Keratinocyte (primary cell): Measurements from ENCODE around the gene FER1L5. TPM values are rescaled to one million over a fixed set of nuclear protein-coding genes. Genes with fewer than 3 reads are reported as not detected.

Experiments used
- DNase-seq: peaks from one replicate; pipeline ENCODE4 v3.0.0-alpha.2; 2011; ENCODE audit warnings: low read depth, missing footprints, low spot score
- FAIRE-seq: peaks from 2 replicates; lab custom pipeline; 2011; peaks lifted over from hg19 to GRCh38; lab: Jason Lieb, UNC
- H2AFZ ChIP-seq: 2 replicates; pipeline ENCODE4 v1.6.0; 2012; ENCODE audit warnings: low read length, control low read depth, inconsistent platforms; ENCODE audit not compliant: control insufficient read depth
- H3K27ac ChIP-seq: 2 replicates; pipeline ENCODE4 v1.5.1; 2011; ENCODE audit warnings: low read length; ENCODE audit not compliant: control insufficient read depth, insufficient read depth
- H3K27me3 ChIP-seq: 3 replicates; pipeline ENCODE4 v1.6.0; 2011; ENCODE audit warnings: low read length; ENCODE audit not compliant: control insufficient read depth, insufficient read depth; ENCODE audit errors: extremely low read depth
- H3K36me3 ChIP-seq, 2 experiments: 2 replicates in 1 of 2; 3 replicates in 1 of 2; pipeline ENCODE4 v1.5.1; 2011; ENCODE audit warnings: low read length in 2 of 2, mild to moderate bottlenecking in 1 of 2; ENCODE audit not compliant: control insufficient read depth in 2 of 2, insufficient read depth in 2 of 2; ENCODE audit errors: extremely low read depth in 1 of 2
- H3K4me1 ChIP-seq: 3 replicates; pipeline ENCODE4 v1.5.1; 2011; ENCODE audit warnings: low read length; ENCODE audit not compliant: control insufficient read depth, insufficient read depth; ENCODE audit errors: extremely low read depth
- H3K4me2 ChIP-seq: 3 replicates; pipeline ENCODE4 v1.6.0; 2011; ENCODE audit warnings: low read depth, low read length; ENCODE audit not compliant: control insufficient read depth, insufficient read depth; ENCODE audit errors: extremely low read depth
- H3K4me3 ChIP-seq, 3 experiments: fragments of 200-600 bp in 1 of 3; sonication (generic) in 1 of 3; 2 replicates in 2 of 3; 3 replicates in 1 of 3; pipeline ENCODE4 v1.5.1; 2011 to 2016; ENCODE audit warnings: low read length in 3 of 3, mild to moderate bottlenecking in 3 of 3, control low read depth in 2 of 3, inconsistent platforms in 1 of 3, low read depth in 1 of 3, mixed read lengths in 1 of 3, mixed run types in 1 of 3, moderate library complexity in 1 of 3; ENCODE audit not compliant: control insufficient read depth in 2 of 3, insufficient read depth in 2 of 3; ENCODE audit errors: extremely low read depth in 1 of 3
- H3K79me2 ChIP-seq: 2 replicates; pipeline ENCODE4 v1.6.0; 2012; ENCODE audit warnings: low read length; ENCODE audit not compliant: control insufficient read depth, insufficient read depth
- H3K9ac ChIP-seq: 3 replicates; pipeline ENCODE4 v1.6.0; 2011; ENCODE audit warnings: low read length; ENCODE audit not compliant: control insufficient read depth, insufficient read depth; ENCODE audit errors: extremely low read depth
- H3K9me1 ChIP-seq: 3 replicates; pipeline ENCODE4 v1.6.0; 2011; ENCODE audit warnings: low read length; ENCODE audit not compliant: control insufficient read depth, insufficient read depth; ENCODE audit errors: extremely low read depth
- H3K9me3 ChIP-seq: 2 replicates; pipeline ENCODE4 v1.5.1; 2012; ENCODE audit warnings: low read depth, low read length; ENCODE audit not compliant: control insufficient read depth
- H4K20me1 ChIP-seq: 3 replicates; pipeline ENCODE4 v1.6.0; 2011; ENCODE audit warnings: low read length; ENCODE audit not compliant: control insufficient read depth, insufficient read depth; ENCODE audit errors: extremely low read depth
- EZH2 ChIP-seq: IDR thresholded peaks from one replicate; pipeline ENCODE4 v1.6.1; 2012; ENCODE audit warnings: inconsistent platforms, mild to moderate bottlenecking, low read length, moderate library complexity
- dilution Hi-C: fragments of 300-500 bp; cut with MboI; formaldehyde crosslinking; loops from one replicate; pipeline ENCODE4 v1.7.0; 2020; ENCODE audit warnings: low sequenced_read_pairs; ENCODE audit not compliant: extremely low pct_ligation_motif_present
- polyA plus RNA-seq, 5 experiments: library from polyadenylated mRNA; depleted of rRNA in 3 of 5; stranded (reverse) in 3 of 5; stranded (forward) in 1 of 5; unstranded in 1 of 5; fragments of >200 nt; gene quantifications; 1 replicate in 1 of 5; 2 replicates in 3 of 5; 3 replicates in 1 of 5; pipeline versions ENCODE4 v1.2.1 to v1.2.3, GENCODE V29; 2011 to 2012; ENCODE audit warnings: missing spikeins in 2 of 5, low read depth in 1 of 5, low replicate concordance in 1 of 5
- TF ChIP-seq, protein P1 (sequence below), 3 experiments: IDR thresholded peaks in 1 of 3; conservative IDR thresholded peaks in 1 of 3; optimal IDR thresholded peaks in 1 of 3; 2 replicates in 2 of 3; 3 replicates in 1 of 3; pipeline versions ENCODE3 to v1.5.1; 2011; ENCODE audit warnings: low read length in 3 of 3, mild to moderate bottlenecking in 3 of 3, moderate library complexity in 2 of 3, control low read depth in 1 of 3, inconsistent platforms in 1 of 3; ENCODE audit not compliant: insufficient read depth in 2 of 3; ENCODE audit errors: extremely low read depth in 1 of 3

FER1L5 gene
- polyA plus RNA-seq, 1 donor (not counting 4 experiments of a cell fraction or from before 2014, with no cell fraction given) = 0.01 TPM

DNA sequence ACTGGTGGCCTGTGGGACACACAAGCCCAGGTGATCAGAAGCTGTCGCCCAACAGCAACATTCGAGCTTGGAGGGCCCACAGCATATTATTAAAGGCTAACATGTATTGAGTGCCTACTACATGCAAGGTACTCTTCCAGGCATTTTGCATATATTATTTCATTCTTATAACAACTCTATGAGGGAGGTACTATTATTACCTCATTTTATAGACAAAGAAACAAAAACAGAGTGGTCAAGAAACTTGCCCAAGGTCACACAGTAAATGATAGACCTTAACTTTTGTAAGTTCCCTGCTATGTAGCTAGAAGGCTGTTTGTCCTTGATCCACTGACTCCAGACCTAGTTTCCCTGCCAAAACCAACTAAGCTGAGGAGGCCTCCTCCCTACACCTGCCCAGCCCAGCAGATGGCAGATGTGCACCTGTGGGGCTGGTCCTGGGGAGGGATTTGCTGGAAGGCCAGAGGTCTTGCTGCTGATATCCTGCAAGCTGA is 40.2 kb upstream of the FER1L5 start:
- Histone ChIP-seq H3K36me3 (peaks cover 41 to 43% of the 10 kb centered on the region in 2 experiments), H3K9me1 (no peaks in the 10 kb centered on the region), H3K4me3 (no peak overlapping the region), H3K4me1 (peaks cover 4% of the 10 kb centered on the region), H4K20me1 (no peaks in the 10 kb centered on the region), H3K9ac (no peak overlapping the region), H2AFZ (no peak overlapping the region), H3K9me3 (no peaks in the 10 kb centered on the region), H3K27ac (no peak overlapping the region), H3K27me3 (no peaks in the 10 kb centered on the region), H3K4me2 (no peak overlapping the region), H3K79me2 (no peaks in the 10 kb centered on the region)
- FAIRE-seq (no peak), DNase-seq (no peak)
- dilution Hi-C loops = no loop called here
- TF ChIP-seq, protein P1, sequence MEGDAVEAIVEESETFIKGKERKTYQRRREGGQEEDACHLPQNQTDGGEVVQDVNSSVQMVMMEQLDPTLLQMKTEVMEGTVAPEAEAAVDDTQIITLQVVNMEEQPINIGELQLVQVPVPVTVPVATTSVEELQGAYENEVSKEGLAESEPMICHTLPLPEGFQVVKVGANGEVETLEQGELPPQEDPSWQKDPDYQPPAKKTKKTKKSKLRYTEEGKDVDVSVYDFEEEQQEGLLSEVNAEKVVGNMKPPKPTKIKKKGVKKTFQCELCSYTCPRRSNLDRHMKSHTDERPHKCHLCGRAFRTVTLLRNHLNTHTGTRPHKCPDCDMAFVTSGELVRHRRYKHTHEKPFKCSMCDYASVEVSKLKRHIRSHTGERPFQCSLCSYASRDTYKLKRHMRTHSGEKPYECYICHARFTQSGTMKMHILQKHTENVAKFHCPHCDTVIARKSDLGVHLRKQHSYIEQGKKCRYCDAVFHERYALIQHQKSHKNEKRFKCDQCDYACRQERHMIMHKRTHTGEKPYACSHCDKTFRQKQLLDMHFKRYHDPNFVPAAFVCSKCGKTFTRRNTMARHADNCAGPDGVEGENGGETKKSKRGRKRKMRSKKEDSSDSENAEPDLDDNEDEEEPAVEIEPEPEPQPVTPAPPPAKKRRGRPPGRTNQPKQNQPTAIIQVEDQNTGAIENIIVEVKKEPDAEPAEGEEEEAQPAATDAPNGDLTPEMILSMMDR (optimal IDR thresholded peaks at IDR 0.05 in 1 of 3, IDR thresholded peaks at IDR 0.05 in 1 of 3, conservative IDR thresholded peaks at IDR 0.05 in 1 of 3; ENCODE audit: extremely low read depth in 1 of 3, insufficient read depth in 2 of 3, low read length in 3 of 3) = peak; percentile 36 to 57 (median 46)
- TF ChIP-seq EZH2 = no peak

DNA sequence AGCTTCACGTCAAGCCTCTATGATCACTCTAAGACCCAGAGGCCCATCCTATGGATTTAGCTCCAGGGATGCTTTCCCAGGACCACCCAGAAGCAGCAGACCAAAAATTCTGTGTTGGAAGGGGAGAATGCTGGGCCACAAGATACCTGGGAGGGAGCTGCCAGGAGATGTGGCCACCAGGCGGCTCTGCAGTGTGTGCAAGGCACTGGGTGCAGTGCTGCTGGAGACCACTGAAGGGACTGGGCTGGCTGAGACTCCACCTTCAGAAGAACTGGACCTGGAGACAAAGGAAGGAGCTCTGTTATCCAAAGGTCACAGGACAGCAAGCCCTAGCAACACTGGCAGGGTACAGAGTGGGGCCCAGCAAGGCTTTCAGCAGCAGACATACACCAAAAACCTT is 38.5 kb upstream of the FER1L5 start:
- DNase-seq (no peak), FAIRE-seq (no peak)
- no peak overlapping the region for H3K9ac ChIP-seq
- H3K4me3 ChIP-seq = no peak overlapping the region
- no peak overlapping the region for H3K4me2 ChIP-seq
- no peaks in the 10 kb centered on the region for H3K79me2 ChIP-seq
- no peaks in the 10 kb centered on the region for H3K27me3 ChIP-seq
- no peaks in the 10 kb centered on the region for H3K9me3 ChIP-seq
- no peaks in the 10 kb centered on the region for H4K20me1 ChIP-seq
- H3K27ac ChIP-seq = no peak overlapping the region
- H2AFZ ChIP-seq = no peak overlapping the region
- no peak for TF ChIP-seq EZH2
- TF ChIP-seq, protein P1 (optimal IDR thresholded peaks at IDR 0.05 in 1 of 3, IDR thresholded peaks at IDR 0.05 in 1 of 3, conservative IDR thresholded peaks at IDR 0.05 in 1 of 3; ENCODE audit: extremely low read depth in 1 of 3, insufficient read depth in 2 of 3, low read length in 3 of 3) = peak in 2 of 3 experiments; percentile 10 to 15
- no peaks in the 10 kb centered on the region for H3K9me1 ChIP-seq
- peaks cover 53 to 57% of the 10 kb centered on the region in 2 experiments for H3K36me3 ChIP-seq
- dilution Hi-C loops = no loop called here
- peaks cover 4% of the 10 kb centered on the region for H3K4me1 ChIP-seq
